Islet precursor cell (in vitro differentiated cells): ENCODE results near the gene CBX4.

Experiments used
- DNase-seq: peaks from one replicate; pipeline ENCODE4 v3.0.0-alpha.2; 2018

The CBX4 gene

GRCh38 chr17:79811011-79811867 lies 28.0 kb downstream of the CBX4 start:
- DNase-seq, result peak; percentile 82

- DNase-seq, result peak; percentile 97
Observed at GRCh38 chr17:79810130-79811010, 28.9 kb downstream of the CBX4 start.

GRCh38 chr17:79809530-79810129 lies 29.6 kb downstream of the CBX4 start:
- DNase-seq, result peak; percentile 68

- DNase-seq, result peak; percentile 85
Observed at GRCh38 chr17:79808763-79809529, 30.3 kb downstream of the CBX4 start.

GRCh38 chr17:79806863-79807720 lies 32.1 kb downstream of the CBX4 start:
- peak; percentile 60 for DNase-seq

- no peak for DNase-seq
Observed at GRCh38 chr17:79806446-79806760, 32.8 kb downstream of the CBX4 start.

- DNase-seq, result no peak
Observed at GRCh38 chr17:79804856-79805696, 34.2 kb downstream of the CBX4 start.

GRCh38 chr17:79803997-79804855 lies 35.0 kb downstream of the CBX4 start:
- DNase-seq, result peak; percentile 65

GRCh38 chr17:79803421-79803996 lies 35.7 kb downstream of the CBX4 start:
- peak; percentile 56 for DNase-seq

- DNase-seq, result peak; percentile 62
Observed at GRCh38 chr17:79802736-79803420, 36.4 kb downstream of the CBX4 start.

GRCh38 chr17:79802039-79802735 lies 37.1 kb downstream of the CBX4 start:
- no peak for DNase-seq

GRCh38 chr17:79801156-79802038 lies 37.8 kb downstream of the CBX4 start:
- peak; percentile 70 for DNase-seq

- DNase-seq, result peak; percentile 77
Observed at GRCh38 chr17:79800325-79801155, 38.7 kb downstream of the CBX4 start.

- no peak for DNase-seq
Observed at GRCh38 chr17:79799538-79800324, 39.5 kb downstream of the CBX4 start.

GRCh38 chr17:79799174-79799537 lies 40.1 kb downstream of the CBX4 start:
- no peak for DNase-seq
